Measurements from ENCODE around the gene CREBBP. TPM values are rescaled to one million over a fixed set of nuclear protein-coding genes. Genes with fewer than 3 reads are reported as not detected.

Gene CREBBP
- total RNA-seq, 2 donors from 2014 or later = 82.2 to 143 TPM

- intact Hi-C loops (cut with DNase I) = no loop called here
- Histone ChIP-seq H3K4me3 (no peak overlapping the region), H3K4me1 (replicated peaks) (no peaks in the 10 kb centered on the region), H3K9me3 (no peaks in the 10 kb centered on the region), H3K27me3 (replicated peaks; ENCODE audit: insufficient read depth) (no peaks in the 10 kb centered on the region), H3K36me3 (no peaks in the 10 kb centered on the region), H3K27ac (no peak overlapping the region)
- no peak for TF ChIP-seq CTCF (IDR thresholded peaks at IDR 0.05)
- TF ChIP-seq POLR2AphosphoS5 (IDR thresholded peaks at IDR 0.05) = no peak
- TF ChIP-seq POLR2A (IDR thresholded peaks at IDR 0.05) = no peak
- DNase-seq (ENCODE audit: low spot score) = no peak
- WGBS = 71% methylated on average over 18 of the region's 18 CpGs
Observed at GRCh38 chr16:3909791-3910583, 29.5 kb upstream of the CREBBP start.

- Histone ChIP-seq H3K4me3 (no peak overlapping the region), H3K36me3 (no peaks in the 10 kb centered on the region), H3K9me3 (no peaks in the 10 kb centered on the region), H3K4me1 (replicated peaks) (no peaks in the 10 kb centered on the region), H3K27me3 (replicated peaks; ENCODE audit: insufficient read depth) (no peaks in the 10 kb centered on the region), H3K27ac (no peak overlapping the region)
- intact Hi-C loops (cut with DNase I) = no loop called here
- no peak for TF ChIP-seq CTCF (IDR thresholded peaks at IDR 0.05)
- no peak for TF ChIP-seq POLR2AphosphoS5 (IDR thresholded peaks at IDR 0.05)
- no peak for TF ChIP-seq POLR2A (IDR thresholded peaks at IDR 0.05)
- 82% methylated on average over 17 of the region's 17 CpGs for WGBS
- DNase-seq (ENCODE audit: low spot score) = no peak
Observed at GRCh38 chr16:3908951-3909437, 28.5 kb upstream of the CREBBP start.

- DNase-seq (ENCODE audit: low spot score) = no peak
- WGBS = 79% methylated on average over 4 of the region's 4 CpGs
- TF ChIP-seq POLR2AphosphoS5 (IDR thresholded peaks at IDR 0.05) (no peak), CTCF (IDR thresholded peaks at IDR 0.05) (no peak), POLR2A (IDR thresholded peaks at IDR 0.05) (no peak)
- intact Hi-C loops (cut with DNase I) = no loop called here
- H3K4me3 ChIP-seq = no peak overlapping the region
- no peaks in the 10 kb centered on the region for H3K36me3 ChIP-seq
- H3K9me3 ChIP-seq = no peaks in the 10 kb centered on the region
- no peaks in the 10 kb centered on the region for H3K4me1 ChIP-seq (replicated peaks)
- no peaks in the 10 kb centered on the region for H3K27me3 ChIP-seq (replicated peaks; ENCODE audit: insufficient read depth)
- no peak overlapping the region for H3K27ac ChIP-seq
Observed at GRCh38 chr16:3907586-3907985, 27.1 kb upstream of the CREBBP start.

- DNase-seq (ENCODE audit: low spot score) = no peak
- no peak for TF ChIP-seq POLR2A (IDR thresholded peaks at IDR 0.05)
- TF ChIP-seq POLR2AphosphoS5 (IDR thresholded peaks at IDR 0.05) = no peak
- TF ChIP-seq CTCF (IDR thresholded peaks at IDR 0.05) = no peak
- no peaks in the 10 kb centered on the region for H3K9me3 ChIP-seq
- intact Hi-C loops (cut with DNase I) = no loop called here
- no peak overlapping the region for H3K4me3 ChIP-seq
- no peaks in the 10 kb centered on the region for H3K36me3 ChIP-seq
- WGBS = 89% methylated on average over 1 of the region's 1 CpG
- H3K27ac ChIP-seq = no peak overlapping the region
- H3K27me3 ChIP-seq (replicated peaks; ENCODE audit: insufficient read depth) = no peaks in the 10 kb centered on the region
- H3K4me1 ChIP-seq (replicated peaks) = no peaks in the 10 kb centered on the region
Observed at GRCh38 chr16:3906363-3906762, 25.9 kb upstream of the CREBBP start.

GRCh38 chr16:3904875-3905274, 24.4 kb upstream of the CREBBP start:
- H3K27ac ChIP-seq = no peak overlapping the region
- no peaks in the 10 kb centered on the region for H3K9me3 ChIP-seq
- WGBS = 70% methylated on average over 3 of the region's 3 CpGs
- no peaks in the 10 kb centered on the region for H3K4me1 ChIP-seq (replicated peaks)
- intact Hi-C loops (cut with DNase I) = no loop called here
- H3K4me3 ChIP-seq = no peak overlapping the region
- no peaks in the 10 kb centered on the region for H3K36me3 ChIP-seq
- H3K27me3 ChIP-seq (replicated peaks; ENCODE audit: insufficient read depth) = no peaks in the 10 kb centered on the region
- DNase-seq (ENCODE audit: low spot score) = no peak
- TF ChIP-seq POLR2A (IDR thresholded peaks at IDR 0.05) (no peak), CTCF (IDR thresholded peaks at IDR 0.05) (no peak), POLR2AphosphoS5 (IDR thresholded peaks at IDR 0.05) (no peak)

Measured in prostate gland (tissue), 2 donors.